Measurements from ENCODE around the gene TAS2R1. TPM values are rescaled to one million over a fixed set of nuclear protein-coding genes. Genes with fewer than 3 reads are reported as not detected.

TAS2R1 gene
- polyA plus RNA-seq, 2 of the 4 experiments (the other 2 are of a cell fraction): not detected

- FAIRE-seq (no peak), ATAC-seq (no peak), DNase-seq (ENCODE audit: low read depth in 1 of 2, low spot score in 1 of 2) (no peak)
- TF ChIP-seq BCL3 (IDR thresholded peaks at IDR 0.05): no peak
- Histone ChIP-seq H3K4me3 (no peak overlapping the region), H3K4me2 (no peak overlapping the region), H3K9me3 (no peaks in the 10 kb centered on the region), H3K4me1 (no peaks in the 10 kb centered on the region), H3K27ac (no peak overlapping the region)
- CTCF ChIA-PET: no interaction called here
- 2% methylated on average over 3 of the region's 3 CpGs for WGBS (ENCODE audit: missing lambda C conversion rate)
- POLR2A ChIA-PET: no interaction called here
Measured at GRCh38 chr5:9652295-9652694, 22.1 kb upstream of the TAS2R1 start.

- DNase-seq (ENCODE audit: low read depth in 1 of 2, low spot score in 1 of 2): no peak
Measured at GRCh38 chr5:9646843-9647242, 16.7 kb upstream of the TAS2R1 start.

DNA sequence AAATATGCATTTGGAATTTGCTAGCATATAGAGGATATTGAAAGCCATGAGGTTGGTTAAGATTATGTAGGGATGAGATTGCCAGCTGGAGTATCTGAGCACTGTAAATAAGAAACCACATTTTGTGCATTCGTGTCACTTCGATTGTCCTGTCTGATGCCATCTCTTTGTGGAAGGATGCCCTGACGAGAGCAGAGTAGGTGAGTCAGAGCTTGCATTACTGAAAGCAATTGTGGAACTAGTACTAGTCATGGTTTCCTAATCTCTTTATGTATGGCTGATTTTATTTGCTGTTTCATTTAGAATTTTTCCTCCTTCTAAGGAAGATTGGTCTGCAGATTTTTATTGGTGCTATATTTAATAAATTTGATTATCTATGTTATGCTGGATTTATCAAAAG lies 14.5 kb upstream of the TAS2R1 start:
- ATAC-seq (no peak), FAIRE-seq (no peak), DNase-seq (ENCODE audit: low read depth in 1 of 2, low spot score in 1 of 2) (no peak)
- H3K4me3 ChIP-seq: no peak overlapping the region
- H3K4me1 ChIP-seq: no peaks in the 10 kb centered on the region
- H3K9me3 ChIP-seq: no peaks in the 10 kb centered on the region
- WGBS (ENCODE audit: missing lambda C conversion rate): 3% methylated on average over 3 of the region's 3 CpGs
- CTCF ChIA-PET: interaction anchor here (0.6 to 0.7 kb wide), 2 partner anchors 20 to 100 kb away, joined by 3 read pairs; no protein-coding TSS in a partner anchor
- no peak overlapping the region for H3K27ac ChIP-seq
- POLR2A ChIA-PET: no interaction called here
- no peak overlapping the region for H3K4me2 ChIP-seq
- TF ChIP-seq MYC (IDR thresholded peaks at IDR 0.05; ENCODE audit: borderline replicate concordance, low read length) (no peak), HOXA7 (CRISPR knock-in tag; IDR thresholded peaks at IDR 0.05) (no peak), HMGXB4 (CRISPR knock-in tag; IDR thresholded peaks at IDR 0.05; ENCODE audit: borderline replicate concordance) (no peak), BCL3 (IDR thresholded peaks at IDR 0.05) (no peak), RARB (CRISPR knock-in tag; IDR thresholded peaks at IDR 0.05) (no peak), MAX (IDR thresholded peaks at IDR 0.05) (no peak), KDM1A (IDR thresholded peaks at IDR 0.05; ENCODE audit: low read depth) (no peak), HOXB5 (CRISPR knock-in tag; IDR thresholded peaks at IDR 0.05) (no peak), RAD21 (conservative IDR thresholded peaks at IDR 0.05 in 1 of 2, IDR thresholded peaks at IDR 0.05 in 1 of 2) (no peak), CEBPB (IDR thresholded peaks at IDR 0.05) (no peak), FOSB (CRISPR knock-in tag; IDR thresholded peaks at IDR 0.05) (no peak), KDM5A (IDR thresholded peaks at IDR 0.05) (no peak), SMC3 (IDR thresholded peaks at IDR 0.05) (no peak), ZSCAN20 (CRISPR knock-in tag; IDR thresholded peaks at IDR 0.05) (no peak)

More at GRCh38 chr5:9646843-9647242, 16.7 kb upstream of the TAS2R1 start:
- no peak for FAIRE-seq
- ChIA-PET POLR2A (no interaction called here), CTCF (interaction anchor here (0.6 kb wide), 1 partner anchor 9 kb away, joined by 3 read pairs; no protein-coding TSS in a partner anchor)
- 0% methylated on average over 2 of the region's 2 CpGs for WGBS (ENCODE audit: missing lambda C conversion rate)
- Histone ChIP-seq H3K4me1 (no peaks in the 10 kb centered on the region), H3K4me3 (no peak overlapping the region), H3K9me3 (no peaks in the 10 kb centered on the region), H3K27ac (no peak overlapping the region), H3K4me2 (no peak overlapping the region)
- ATAC-seq: no peak
- no peak for TF ChIP-seq HOXB5 (CRISPR knock-in tag; IDR thresholded peaks at IDR 0.05)
- no peak for TF ChIP-seq POLR2A (IDR thresholded peaks at IDR 0.05; ENCODE audit: low read length)
- no peak for TF ChIP-seq ESRRA (IDR thresholded peaks at IDR 0.05; ENCODE audit: borderline replicate concordance, low read length)
- TF ChIP-seq MAFK (IDR thresholded peaks at IDR 0.05; ENCODE audit: partially characterized antibody): no peak
- no peak for TF ChIP-seq ATOH8 (CRISPR knock-in tag; IDR thresholded peaks at IDR 0.05; ENCODE audit: low read depth)
- TF ChIP-seq CHD4 (IDR thresholded peaks at IDR 0.05; ENCODE audit: borderline replicate concordance): no peak
- TF ChIP-seq NPAS2 (CRISPR knock-in tag; IDR thresholded peaks at IDR 0.05; ENCODE audit: borderline replicate concordance): no peak
- TF ChIP-seq MAX (IDR thresholded peaks at IDR 0.05): no peak
- TF ChIP-seq ZNF302 (CRISPR knock-in tag; IDR thresholded peaks at IDR 0.05): no peak
- TF ChIP-seq, protein P1, sequence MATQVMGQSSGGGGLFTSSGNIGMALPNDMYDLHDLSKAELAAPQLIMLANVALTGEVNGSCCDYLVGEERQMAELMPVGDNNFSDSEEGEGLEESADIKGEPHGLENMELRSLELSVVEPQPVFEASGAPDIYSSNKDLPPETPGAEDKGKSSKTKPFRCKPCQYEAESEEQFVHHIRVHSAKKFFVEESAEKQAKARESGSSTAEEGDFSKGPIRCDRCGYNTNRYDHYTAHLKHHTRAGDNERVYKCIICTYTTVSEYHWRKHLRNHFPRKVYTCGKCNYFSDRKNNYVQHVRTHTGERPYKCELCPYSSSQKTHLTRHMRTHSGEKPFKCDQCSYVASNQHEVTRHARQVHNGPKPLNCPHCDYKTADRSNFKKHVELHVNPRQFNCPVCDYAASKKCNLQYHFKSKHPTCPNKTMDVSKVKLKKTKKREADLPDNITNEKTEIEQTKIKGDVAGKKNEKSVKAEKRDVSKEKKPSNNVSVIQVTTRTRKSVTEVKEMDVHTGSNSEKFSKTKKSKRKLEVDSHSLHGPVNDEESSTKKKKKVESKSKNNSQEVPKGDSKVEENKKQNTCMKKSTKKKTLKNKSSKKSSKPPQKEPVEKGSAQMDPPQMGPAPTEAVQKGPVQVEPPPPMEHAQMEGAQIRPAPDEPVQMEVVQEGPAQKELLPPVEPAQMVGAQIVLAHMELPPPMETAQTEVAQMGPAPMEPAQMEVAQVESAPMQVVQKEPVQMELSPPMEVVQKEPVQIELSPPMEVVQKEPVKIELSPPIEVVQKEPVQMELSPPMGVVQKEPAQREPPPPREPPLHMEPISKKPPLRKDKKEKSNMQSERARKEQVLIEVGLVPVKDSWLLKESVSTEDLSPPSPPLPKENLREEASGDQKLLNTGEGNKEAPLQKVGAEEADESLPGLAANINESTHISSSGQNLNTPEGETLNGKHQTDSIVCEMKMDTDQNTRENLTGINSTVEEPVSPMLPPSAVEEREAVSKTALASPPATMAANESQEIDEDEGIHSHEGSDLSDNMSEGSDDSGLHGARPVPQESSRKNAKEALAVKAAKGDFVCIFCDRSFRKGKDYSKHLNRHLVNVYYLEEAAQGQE (IDR thresholded peaks at IDR 0.05): no peak
- TF ChIP-seq HES2 (IDR thresholded peaks at IDR 0.05): no peak
- no peak for TF ChIP-seq HDAC2 (IDR thresholded peaks at IDR 0.05)
